Activated naive CD4-positive, alpha-beta T cell treated with anti-CD3 and anti-CD28 coated beads, Interleukin-2, amount 10 ng/mL, durations not matched to agents 7 days and 5 days (primary cell): ENCODE measurements around the gene GTPBP6.

ENCODE experiments used
- CTCF ChIA-PET: fragments of 350-600 bp; sonication (Branson Sonifier 250); formaldehyde crosslinking; loops from one replicate; lab custom pipeline; 2021; ENCODE audit warnings: antibody characterized with exemption; lab: Charles Lee
- DNase-seq: peaks from one replicate; pipeline ENCODE4 v3.0.0-alpha.2; 2020
- H3K27ac Mint-ChIP-seq: one replicate; pipeline ENCODE4 v1.8.0; 2021; ENCODE audit warnings: mild to moderate bottlenecking, moderate library complexity, mixed read lengths
- H3K27me3 Mint-ChIP-seq: one replicate; pipeline ENCODE4 v1.8.0; 2021; ENCODE audit warnings: mild to moderate bottlenecking, mixed read lengths
- H3K36me3 Mint-ChIP-seq: one replicate; pipeline ENCODE4 v1.8.0; 2021; ENCODE audit warnings: mixed read lengths
- H3K4me1 Mint-ChIP-seq: one replicate; pipeline ENCODE4 v1.8.0; 2021; ENCODE audit warnings: mixed read lengths
- H3K4me3 Mint-ChIP-seq: one replicate; pipeline ENCODE4 v1.8.0; 2021; ENCODE audit warnings: mild to moderate bottlenecking, moderate library complexity, mixed read lengths
- H3K9me3 Mint-ChIP-seq: one replicate; pipeline ENCODE4 v1.8.0; 2021; ENCODE audit warnings: mixed read lengths

GTPBP6 gene

GRCh38 chrX:318739-319578, at the start of gene GTPBP6:
Gene GTPBP6 (minus strand): TSS chrX:318796. CDS start chrX:318787, 9 bp downstream.
- CTCF ChIA-PET: no interaction called here
- peak; percentile 99 for DNase-seq
- Mint-ChIP-seq H3K9me3 (no peaks in the 10 kb centered on the region), H3K36me3 (peaks cover 10% of the 10 kb centered on the region), H3K4me1 (peaks cover 32% of the 10 kb centered on the region), H3K27me3 (peaks cover 15% of the 10 kb centered on the region), H3K4me3 (peak within 1 kb of the TSS; percentile 81), H3K27ac (peak within 1 kb of the TSS; percentile 99)

- Mint-ChIP-seq H3K27me3 (peaks cover 35% of the 10 kb centered on the region), H3K27ac (no peak overlapping the region), H3K4me3 (no peak overlapping the region), H3K9me3 (peaks cover 9% of the 10 kb centered on the region), H3K36me3 (peaks cover 17% of the 10 kb centered on the region), H3K4me1 (peaks cover 17% of the 10 kb centered on the region)
- CTCF ChIA-PET: no interaction called here
- DNase-seq: no peak
These were observed 49.3 kb upstream of the GTPBP6 start for GRCh38 chrX:367866-368265.

- peaks cover 20% of the 10 kb centered on the region for H3K36me3 Mint-ChIP-seq
- H3K4me3 Mint-ChIP-seq: no peak overlapping the region
- DNase-seq: no peak
- H3K4me1 Mint-ChIP-seq: peaks cover 14% of the 10 kb centered on the region
- H3K9me3 Mint-ChIP-seq: peaks cover 11% of the 10 kb centered on the region
- CTCF ChIA-PET: no interaction called here
- H3K27me3 Mint-ChIP-seq: peaks cover 30% of the 10 kb centered on the region
- no peak overlapping the region for H3K27ac Mint-ChIP-seq
These were observed 48.8 kb upstream of the GTPBP6 start for GRCh38 chrX:367349-367748.

GRCh38 chrX:363621-364375, 45.2 kb upstream of the GTPBP6 start:
- Mint-ChIP-seq H3K9me3 (peaks cover 37% of the 10 kb centered on the region), H3K27me3 (no peaks in the 10 kb centered on the region), H3K4me1 (no peaks in the 10 kb centered on the region), H3K36me3 (peaks cover 44% of the 10 kb centered on the region), H3K27ac (no peak overlapping the region), H3K4me3 (no peak overlapping the region)
- DNase-seq: no peak
- CTCF ChIA-PET: no interaction called here

GRCh38 chrX:362937-363620, 44.5 kb upstream of the GTPBP6 start:
- Mint-ChIP-seq H3K4me3 (no peak overlapping the region), H3K9me3 (peaks cover 40% of the 10 kb centered on the region), H3K4me1 (no peaks in the 10 kb centered on the region), H3K36me3 (peaks cover 47% of the 10 kb centered on the region), H3K27me3 (no peaks in the 10 kb centered on the region), H3K27ac (no peak overlapping the region)
- CTCF ChIA-PET: no interaction called here
- DNase-seq: no peak

GRCh38 chrX:362351-362750, 43.8 kb upstream of the GTPBP6 start:
- CTCF ChIA-PET: no interaction called here
- Mint-ChIP-seq H3K27me3 (no peaks in the 10 kb centered on the region), H3K4me3 (no peak overlapping the region), H3K9me3 (peaks cover 45% of the 10 kb centered on the region), H3K27ac (no peak overlapping the region), H3K36me3 (peaks cover 54% of the 10 kb centered on the region), H3K4me1 (peaks cover 6% of the 10 kb centered on the region)
- no peak for DNase-seq

- DNase-seq: no peak
- Mint-ChIP-seq H3K9me3 (peaks cover 48% of the 10 kb centered on the region), H3K36me3 (peaks cover 61% of the 10 kb centered on the region), H3K4me1 (peaks cover 15% of the 10 kb centered on the region), H3K27me3 (no peaks in the 10 kb centered on the region), H3K27ac (no peak overlapping the region), H3K4me3 (no peak overlapping the region)
- CTCF ChIA-PET: no interaction called here
These were observed 42.9 kb upstream of the GTPBP6 start for GRCh38 chrX:361231-362145.

- Mint-ChIP-seq H3K36me3 (peaks cover 64% of the 10 kb centered on the region), H3K27me3 (no peaks in the 10 kb centered on the region), H3K27ac (no peak overlapping the region), H3K4me1 (peaks cover 22% of the 10 kb centered on the region), H3K4me3 (no peak overlapping the region), H3K9me3 (peaks cover 48% of the 10 kb centered on the region)
- no peak for DNase-seq
- CTCF ChIA-PET: no interaction called here
These were observed 42.0 kb upstream of the GTPBP6 start for GRCh38 chrX:360496-361150.

GRCh38 chrX:358651-359143, 40.1 kb upstream of the GTPBP6 start:
- H3K4me1 Mint-ChIP-seq: peaks cover 27% of the 10 kb centered on the region
- CTCF ChIA-PET: no interaction called here
- no peak for DNase-seq
- no peak overlapping the region for H3K4me3 Mint-ChIP-seq
- peak overlapping the region; percentile 91 for H3K27ac Mint-ChIP-seq
- no peaks in the 10 kb centered on the region for H3K27me3 Mint-ChIP-seq
- peaks cover 68% of the 10 kb centered on the region for H3K36me3 Mint-ChIP-seq
- peaks cover 47% of the 10 kb centered on the region for H3K9me3 Mint-ChIP-seq

- CTCF ChIA-PET: no interaction called here
- peaks cover 62% of the 10 kb centered on the region for H3K36me3 Mint-ChIP-seq
- DNase-seq: peak; percentile 64
- peak overlapping the region; percentile 91 for H3K27ac Mint-ChIP-seq
- peaks cover 39% of the 10 kb centered on the region for H3K9me3 Mint-ChIP-seq
- H3K4me1 Mint-ChIP-seq: peaks cover 27% of the 10 kb centered on the region
- H3K27me3 Mint-ChIP-seq: no peaks in the 10 kb centered on the region
- H3K4me3 Mint-ChIP-seq: peak overlapping the region; percentile 39
These were observed 39.3 kb upstream of the GTPBP6 start for GRCh38 chrX:357693-358471.

- Mint-ChIP-seq H3K27ac (peak overlapping the region; percentile 91), H3K36me3 (peaks cover 55% of the 10 kb centered on the region)
These were observed 38.6 kb upstream of the GTPBP6 start for GRCh38 chrX:357035-357692.

GRCh38 chrX:356385-357034, 37.9 kb upstream of the GTPBP6 start:
- CTCF ChIA-PET: no interaction called here
- H3K4me3 Mint-ChIP-seq: no peak overlapping the region
- H3K9me3 Mint-ChIP-seq: peaks cover 29% of the 10 kb centered on the region

More at GRCh38 chrX:357035-357692, 38.6 kb upstream of the GTPBP6 start:
- Mint-ChIP-seq H3K27me3 (no peaks in the 10 kb centered on the region), H3K4me3 (peak overlapping the region; percentile 20), H3K9me3 (peaks cover 35% of the 10 kb centered on the region), H3K4me1 (peaks cover 27% of the 10 kb centered on the region)
- DNase-seq: no peak
- CTCF ChIA-PET: no interaction called here

More at GRCh38 chrX:356385-357034, 37.9 kb upstream of the GTPBP6 start:
- no peak for DNase-seq
- peaks cover 49% of the 10 kb centered on the region for H3K36me3 Mint-ChIP-seq
- H3K27me3 Mint-ChIP-seq: no peaks in the 10 kb centered on the region
- H3K27ac Mint-ChIP-seq: peak overlapping the region; percentile 91
- H3K4me1 Mint-ChIP-seq: peaks cover 27% of the 10 kb centered on the region
